SIG-M5 treated with dmso at 0.1 percent for 504 hours (cell line): ENCODE data around the gene MTX2.
A peak's percentile ranks its signal among the peaks of the same experiment; 100 is the strongest.

Source experiments
- DNase-seq: peaks from one replicate; lab custom pipeline; 2025; ENCODE audit not compliant: unreplicated experiment; lab: John Stamatoyannopoulos, UW

The MTX2 gene

GRCh38 chr2:176269319-176270099 is at the start of gene MTX2:
MTX2 (plus strand) TSS chr2:176269442; CDS start chr2:176269630, 188 bp downstream.
- peak; percentile 68 for DNase-seq

DNA sequence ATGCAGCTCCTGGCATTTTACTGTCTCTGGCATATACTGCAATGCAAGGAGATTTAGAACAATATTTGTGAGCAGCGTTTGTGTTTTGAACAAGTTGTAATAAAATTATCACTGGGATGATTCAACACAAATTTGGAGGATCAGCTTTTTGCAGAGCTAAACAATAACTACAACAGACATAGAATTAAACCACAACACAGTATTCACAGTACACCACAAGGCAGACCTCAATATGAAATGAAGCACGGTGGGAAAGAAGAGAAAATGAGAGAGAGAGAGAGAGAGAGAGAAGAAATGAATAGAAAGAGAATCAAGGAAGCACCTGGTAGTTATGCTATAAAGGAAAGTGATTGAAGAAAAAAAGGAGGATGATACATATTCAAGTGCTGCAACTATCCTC is 41.4 kb upstream of the MTX2 start:
- DNase-seq, result no peak

DNA sequence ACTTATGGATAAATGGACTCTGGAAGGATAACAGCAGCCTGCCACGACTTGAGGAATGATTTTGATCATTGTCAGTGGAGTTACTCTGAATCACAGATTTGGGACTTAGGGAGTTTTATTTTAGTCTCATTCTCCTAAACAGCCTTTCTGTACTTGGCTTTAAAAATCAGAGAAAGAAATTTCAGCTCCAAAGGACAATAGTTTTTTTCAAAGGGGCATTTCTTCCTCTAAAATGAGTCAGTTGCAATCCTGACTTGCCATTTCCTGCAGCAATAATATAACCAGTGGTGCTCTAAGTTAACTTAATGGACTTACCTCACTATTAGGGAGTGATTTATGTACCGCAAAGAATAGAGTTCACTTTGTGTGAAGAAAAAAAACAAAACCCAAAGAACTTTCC is 35.1 kb upstream of the MTX2 start:
- DNase-seq, result no peak

GRCh38 chr2:176234940-176235339 is 34.3 kb upstream of the MTX2 start:
- no peak for DNase-seq

- no peak for DNase-seq
Observed at GRCh38 chr2:176237456-176237855, 31.8 kb upstream of the MTX2 start.

- DNase-seq, result no peak
Observed at GRCh38 chr2:176239031-176239430, 30.2 kb upstream of the MTX2 start.

DNA sequence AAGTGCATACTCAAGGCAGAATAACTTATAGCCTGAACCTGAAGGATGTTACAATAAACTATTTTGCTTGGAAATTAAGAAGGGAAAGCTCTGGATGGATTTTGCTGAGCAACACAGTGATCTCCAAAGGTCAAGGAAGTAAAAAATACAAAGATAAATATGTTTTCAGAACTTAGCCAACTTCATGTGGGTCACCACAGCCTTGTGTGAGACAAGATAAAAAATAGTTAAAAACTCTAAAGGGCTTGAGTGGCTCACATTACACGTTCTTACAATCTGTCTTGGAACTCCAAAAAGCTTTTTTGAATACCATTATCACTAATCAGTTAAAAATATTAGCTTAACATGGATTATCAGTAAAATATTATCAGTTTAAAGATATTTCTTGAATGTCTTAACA is 28.9 kb upstream of the MTX2 start:
- no peak for DNase-seq

DNA sequence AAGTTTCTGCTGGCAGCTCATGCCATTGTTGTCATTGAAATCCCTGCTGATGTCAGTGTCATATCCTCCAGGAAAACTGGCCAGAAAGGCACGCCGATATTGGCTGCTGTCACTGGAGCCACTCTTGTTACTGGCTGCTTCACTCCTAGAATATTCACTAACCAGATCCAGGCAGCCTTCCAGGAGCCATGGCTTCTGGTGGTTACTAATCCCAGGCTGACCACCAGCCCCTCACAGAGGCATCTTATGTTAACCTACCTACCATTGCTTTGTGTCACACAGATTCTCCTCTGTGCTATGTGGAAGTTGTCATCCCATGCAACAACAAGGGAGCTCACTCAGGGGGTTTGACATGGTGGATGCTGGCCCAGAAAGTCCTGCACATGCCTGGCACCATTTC is 27.0 kb upstream of the MTX2 start:
- no peak for DNase-seq

GRCh38 chr2:176246331-176246730 is 22.9 kb upstream of the MTX2 start:
- no peak for DNase-seq

DNA sequence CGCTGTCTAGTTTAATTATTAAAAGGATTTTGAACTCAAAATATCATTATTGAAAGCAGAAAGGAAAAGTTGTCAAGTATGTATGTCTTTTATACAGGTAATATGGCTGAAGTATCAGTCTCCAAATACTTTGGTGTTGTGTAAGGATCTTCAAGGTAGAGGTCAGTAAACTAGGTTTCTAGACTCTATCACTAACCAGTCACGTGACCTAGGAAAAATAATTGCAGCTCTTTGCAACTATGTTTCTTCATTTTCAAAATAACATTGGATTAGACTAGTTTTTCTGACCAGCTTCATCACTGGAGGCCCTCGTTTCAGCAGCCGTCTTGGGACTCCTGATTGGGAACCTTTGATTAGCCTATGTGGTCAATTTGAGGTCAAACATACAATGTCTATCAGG is 21.4 kb upstream of the MTX2 start:
- DNase-seq, result no peak

- DNase-seq, result no peak
Observed at GRCh38 chr2:176251928-176252327, 17.3 kb upstream of the MTX2 start.

- DNase-seq, result no peak
Observed at GRCh38 chr2:176260689-176261088, 8.6 kb upstream of the MTX2 start.

- DNase-seq, result no peak
Observed at GRCh38 chr2:176261136-176261535, 8.1 kb upstream of the MTX2 start.

DNA sequence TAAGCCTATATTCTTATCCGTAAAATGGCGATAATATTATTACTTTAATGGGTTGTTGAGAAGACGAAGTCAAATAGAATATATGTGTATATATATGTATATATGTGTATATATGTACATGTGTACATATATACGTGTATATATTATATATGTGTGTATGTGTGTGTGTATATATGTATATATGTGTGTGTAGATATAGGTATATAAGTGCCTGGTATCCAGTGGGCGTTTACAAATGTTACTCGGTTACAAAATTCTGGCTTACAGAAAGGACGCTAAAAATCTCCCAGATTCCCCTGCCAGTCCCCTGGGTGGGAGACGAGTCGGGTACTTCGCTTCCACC is 295 bp upstream of the MTX2 start:
- no peak for DNase-seq

- DNase-seq, result no peak
Observed at GRCh38 chr2:176270100-176270750, 983 bp downstream of the MTX2 start.

DNA sequence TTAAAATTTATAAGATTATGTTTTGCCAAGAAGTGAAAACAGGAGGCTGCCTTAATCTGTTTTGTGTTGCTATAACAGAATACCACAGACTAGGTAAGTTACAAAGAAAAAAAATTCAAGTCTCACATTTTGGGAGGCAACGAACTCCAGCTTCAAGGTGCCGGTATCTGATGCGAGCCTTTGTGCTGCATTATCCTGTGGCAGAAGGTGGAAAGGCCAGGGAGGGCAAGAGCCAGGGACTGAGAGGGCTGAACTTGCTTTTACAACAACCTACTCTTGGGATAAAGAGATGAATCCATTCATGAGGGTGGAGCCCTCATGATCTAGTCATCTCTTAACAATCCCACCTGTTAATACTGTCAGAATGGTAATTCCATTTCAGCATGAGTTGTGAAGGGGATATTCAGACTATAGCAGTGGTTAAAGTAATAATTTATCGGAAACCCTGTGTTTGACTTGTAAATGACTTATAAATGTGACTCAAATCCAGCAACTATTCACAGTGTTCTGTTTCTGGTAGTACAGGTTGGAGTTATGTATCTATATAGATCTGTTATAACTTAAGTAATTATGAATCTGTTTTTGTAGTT is 3.7 kb downstream of the MTX2 start:
- DNase-seq, result no peak

- no peak for DNase-seq
Observed at GRCh38 chr2:176278927-176279326, 9.7 kb downstream of the MTX2 start.

DNA sequence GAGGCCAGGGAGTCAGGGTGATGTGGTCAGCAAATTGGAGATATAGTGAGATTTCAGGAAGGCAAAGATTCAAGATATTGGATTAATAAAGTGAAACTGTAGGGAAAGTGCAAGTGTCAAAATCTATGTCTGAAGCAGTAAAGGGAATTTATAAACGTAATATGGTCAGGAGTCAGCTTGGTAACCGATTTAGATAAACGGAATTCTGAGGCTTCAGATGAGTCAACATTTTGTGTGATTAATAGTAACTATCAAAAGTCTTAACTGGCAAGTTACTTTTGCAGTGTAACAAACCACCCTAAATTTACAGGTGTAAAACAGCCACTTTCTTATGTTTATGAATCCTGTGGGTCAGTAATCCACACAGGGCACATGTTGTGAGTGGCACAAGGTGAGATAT is 10.9 kb downstream of the MTX2 start:
- no peak for DNase-seq

DNA sequence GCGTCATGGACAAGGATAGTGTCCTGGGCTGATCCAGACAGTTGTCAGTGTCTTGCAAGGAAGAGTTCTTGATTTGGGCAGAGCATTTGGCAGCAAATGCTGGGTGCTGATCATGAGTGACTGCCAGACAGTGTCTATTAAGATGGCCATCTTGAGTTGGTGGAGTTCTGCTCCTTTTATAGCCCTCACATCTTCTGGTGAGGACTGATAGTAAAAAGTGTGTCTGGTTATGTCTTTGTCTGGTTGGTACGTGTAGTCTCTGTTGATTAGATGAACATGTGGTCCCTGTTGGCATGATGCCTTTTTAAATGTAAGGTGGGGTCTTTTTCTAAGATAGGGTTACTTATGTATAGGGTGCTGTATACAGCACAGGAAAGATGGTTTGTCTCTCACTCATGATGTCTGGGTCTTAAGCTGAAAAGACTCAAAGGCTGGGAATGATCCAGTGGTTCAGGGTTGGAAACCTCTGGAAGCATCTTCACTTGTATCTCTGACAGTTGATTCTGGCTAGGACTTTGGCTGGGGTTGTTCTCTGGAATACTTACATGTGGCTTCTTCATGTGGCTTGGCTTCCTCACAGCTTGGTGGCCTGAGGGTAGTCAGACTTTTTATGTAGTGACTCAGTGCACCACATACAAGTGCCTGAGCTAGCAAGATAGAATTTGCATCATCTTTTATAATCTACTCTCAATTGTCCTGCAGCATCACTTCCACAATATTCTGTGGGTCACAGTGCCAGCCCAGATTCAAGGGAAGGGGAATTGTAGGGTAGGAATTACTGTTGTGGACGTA is 11.8 kb downstream of the MTX2 start:
- DNase-seq, result no peak

DNA sequence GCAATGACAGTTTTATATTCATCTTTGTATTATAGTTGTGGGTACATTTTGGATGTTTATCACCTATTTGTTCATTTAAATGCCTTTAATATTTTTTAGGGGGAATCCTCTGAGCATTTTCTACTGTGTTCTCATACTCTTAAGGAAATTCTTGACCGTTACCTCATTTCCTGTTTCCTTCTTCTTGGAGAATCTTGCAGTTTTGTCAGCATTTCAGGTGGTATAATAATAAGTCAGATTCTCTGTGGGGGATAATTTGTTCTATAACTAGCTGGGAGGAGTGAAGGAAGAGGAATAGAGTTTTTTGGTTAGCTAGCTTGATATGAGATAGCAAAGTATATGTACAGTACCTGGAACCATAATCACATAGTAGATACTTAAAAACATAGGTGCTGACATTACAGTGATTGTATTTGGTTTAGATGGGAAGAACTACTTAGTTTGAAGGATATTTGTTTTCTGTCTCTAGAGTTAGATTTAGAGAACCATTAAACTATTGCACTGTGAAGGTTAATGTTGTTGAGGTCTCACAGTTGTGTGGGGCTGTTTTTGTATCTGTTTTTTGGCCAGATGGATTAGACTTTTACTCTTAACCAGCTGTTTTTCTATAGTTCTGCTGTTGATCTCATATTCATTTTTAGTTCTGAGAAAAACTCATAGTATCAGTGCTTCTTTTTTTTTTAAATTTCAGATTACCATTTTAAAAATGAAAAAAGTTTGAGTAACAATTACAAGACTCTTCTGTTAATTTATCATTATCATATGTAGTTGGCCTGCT is 14.2 kb downstream of the MTX2 start:
- DNase-seq, result no peak

DNA sequence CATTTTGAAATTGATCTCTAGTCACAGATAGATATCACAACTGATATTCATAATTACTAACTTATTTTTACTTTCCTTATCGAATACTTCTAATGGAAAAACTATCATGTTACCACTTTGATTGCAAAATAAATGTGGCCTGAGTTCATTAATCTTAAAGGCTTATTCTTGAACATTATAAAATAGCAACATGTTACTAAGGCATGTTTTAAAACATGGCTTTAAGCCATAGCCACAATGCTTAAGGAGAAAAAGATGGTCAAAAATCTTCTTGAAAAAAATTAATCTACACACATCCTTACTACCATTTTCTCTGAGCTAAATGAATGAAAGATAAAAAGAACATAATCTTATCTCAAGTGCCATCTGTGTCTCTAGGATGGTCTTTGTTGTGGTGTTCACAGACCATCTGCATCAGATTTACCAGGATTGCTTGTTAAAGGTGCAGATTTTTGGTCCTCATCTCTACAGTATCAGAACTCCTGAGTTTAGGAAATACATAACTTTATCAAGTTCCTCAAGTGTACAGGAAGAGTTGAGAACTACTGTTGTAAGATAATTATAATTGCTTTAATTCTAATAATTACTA is 15.3 kb downstream of the MTX2 start:
- DNase-seq, result no peak
